Measurements from ENCODE around the gene ITGB8. TPM values are rescaled to one million over a fixed set of nuclear protein-coding genes. Genes with fewer than 3 reads are reported as not detected.

The ITGB8 gene
- total RNA-seq, 1 experiment from 2014 or later, result 13.9 TPM

DNA sequence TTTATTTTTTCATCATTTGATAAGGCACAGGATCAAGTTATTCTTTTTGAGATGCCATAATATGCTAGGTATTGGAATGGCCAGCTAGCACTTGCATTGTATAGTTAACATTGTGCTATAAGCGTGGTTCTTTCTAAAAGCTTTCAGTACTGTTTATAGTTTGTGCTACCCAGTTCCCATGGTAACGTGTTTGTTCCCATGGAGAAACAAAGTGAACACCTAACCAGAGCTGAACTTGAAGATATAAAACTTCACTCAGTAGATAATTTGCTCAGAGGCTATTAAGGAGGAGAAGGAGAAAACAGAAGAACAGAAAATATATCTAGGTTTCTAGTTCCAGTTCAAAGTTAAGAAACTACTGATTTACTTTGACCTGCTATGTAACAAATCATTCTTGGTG, 23.6 kb upstream of the ITGB8 start:
- intact Hi-C loops (cut with micrococcal nuclease), result no loop called here
- no peak for TF ChIP-seq EZH2phosphoT487 (IDR thresholded peaks at IDR 0.05; ENCODE audit: borderline replicate concordance, low read length)
- TF ChIP-seq CTCF (conservative IDR thresholded peaks at IDR 0.05; ENCODE audit: low read depth, low read length), result no peak
- TF ChIP-seq EZH2 (IDR thresholded peaks at IDR 0.05; ENCODE audit: low read length, unreplicated experiment), result no peak
- CTCF ChIA-PET, result no interaction called here
- Histone ChIP-seq H3K27ac (ENCODE audit: low read length) (no peak overlapping the region), H3K9me2 (replicated peaks; ENCODE audit: low read length) (no peaks in the 10 kb centered on the region), H3K4me3 (ENCODE audit: low read length) (no peak overlapping the region), H3F3A (ENCODE audit: low read length, unreplicated experiment) (no peaks in the 10 kb centered on the region), H2AFZ (ENCODE audit: low read length) (no peak overlapping the region), H3K4me1 (ENCODE audit: insufficient read depth, low read length) (peaks cover 10% of the 10 kb centered on the region), H3K4me2 (ENCODE audit: low read length) (no peak overlapping the region), H4K20me1 (ENCODE audit: low read length) (no peaks in the 10 kb centered on the region), H3K9ac (ENCODE audit: low read length) (no peak overlapping the region), H3K36me3 (ENCODE audit: low read depth, low read length) (no peaks in the 10 kb centered on the region), H3K27me3 (ENCODE audit: low read length) (no peaks in the 10 kb centered on the region), H3K79me2 (ENCODE audit: low read length) (no peaks in the 10 kb centered on the region), H3K9me3 (ENCODE audit: low read length) (no peaks in the 10 kb centered on the region)
- ATAC-seq, result no peak
- POLR2A ChIA-PET (ENCODE audit: unreplicated experiment), result interaction anchor here (0.5 kb wide), 1 partner anchor 286 kb away, joined by 4 read pairs; no protein-coding TSS in a partner anchor
- no peak for DNase-seq
- no TSS peak for BruUV-seq (replicated peaks)

DNA sequence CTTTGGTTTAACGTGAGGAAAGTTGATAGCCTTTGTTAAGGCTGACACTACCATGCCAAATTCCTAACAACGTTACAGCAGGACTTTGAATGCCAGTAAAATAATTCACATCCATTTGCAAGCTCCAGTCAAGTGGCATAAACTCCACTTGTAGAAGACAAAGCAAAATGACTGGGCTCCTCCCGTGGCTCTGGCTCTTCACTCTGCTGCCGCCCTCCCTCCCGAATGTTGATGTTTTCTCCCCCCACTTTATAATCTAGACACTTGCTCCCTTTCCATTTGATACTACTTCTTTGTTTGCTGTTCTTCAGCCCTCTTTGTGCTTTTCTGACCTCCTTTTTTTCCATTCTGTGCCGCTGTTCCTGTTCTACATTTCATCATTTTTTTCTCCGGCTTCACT, 22.8 kb upstream of the ITGB8 start:
- no peaks in the 10 kb centered on the region for H4K20me1 ChIP-seq (ENCODE audit: low read length)
- H3K27me3 ChIP-seq (ENCODE audit: low read length), result no peaks in the 10 kb centered on the region
- intact Hi-C loops (cut with micrococcal nuclease), result no loop called here
- H3K9me3 ChIP-seq (ENCODE audit: low read length), result no peaks in the 10 kb centered on the region
- no peaks in the 10 kb centered on the region for H3K79me2 ChIP-seq (ENCODE audit: low read length)
- ATAC-seq (no peak), DNase-seq (no peak)
- ChIA-PET POLR2A (ENCODE audit: unreplicated experiment) (no interaction called here), CTCF (no interaction called here)
- TF ChIP-seq EZH2 (IDR thresholded peaks at IDR 0.05; ENCODE audit: low read length, unreplicated experiment), result no peak
- TF ChIP-seq CTCF (conservative IDR thresholded peaks at IDR 0.05; ENCODE audit: low read depth, low read length), result no peak
- TF ChIP-seq EZH2phosphoT487 (IDR thresholded peaks at IDR 0.05; ENCODE audit: borderline replicate concordance, low read length), result no peak
- H3K9me2 ChIP-seq (replicated peaks; ENCODE audit: low read length), result no peaks in the 10 kb centered on the region
- no peak overlapping the region for H3K4me3 ChIP-seq (ENCODE audit: low read length)
- H3K4me1 ChIP-seq (ENCODE audit: insufficient read depth, low read length), result peaks cover 9% of the 10 kb centered on the region
- H3K36me3 ChIP-seq (ENCODE audit: low read depth, low read length), result no peaks in the 10 kb centered on the region
- H3K27ac ChIP-seq (ENCODE audit: low read length), result no peak overlapping the region
- no peak overlapping the region for H3K4me2 ChIP-seq (ENCODE audit: low read length)
- no peaks in the 10 kb centered on the region for H3F3A ChIP-seq (ENCODE audit: low read length, unreplicated experiment)
- H2AFZ ChIP-seq (ENCODE audit: low read length), result no peak overlapping the region
- no peak overlapping the region for H3K9ac ChIP-seq (ENCODE audit: low read length)
- BruUV-seq (replicated peaks), result no TSS peak

DNA sequence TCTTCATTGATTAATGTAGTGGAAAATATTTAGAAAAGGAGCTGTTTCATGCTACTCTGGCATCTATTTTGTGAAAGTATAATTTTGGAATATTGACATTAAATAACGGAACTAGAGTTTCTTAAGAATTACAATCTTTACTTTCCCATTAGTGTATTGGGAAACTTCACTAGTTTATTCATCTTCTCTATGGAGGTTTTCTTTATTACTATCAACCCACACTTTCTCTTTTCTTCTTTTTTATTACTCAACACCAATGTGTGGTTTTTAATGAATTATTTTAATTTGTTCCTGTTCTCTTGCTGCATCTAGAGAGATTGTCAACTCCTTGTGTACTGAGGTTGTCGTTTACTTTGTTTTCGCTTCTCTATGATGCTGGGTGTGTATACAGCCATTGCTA, 20.4 kb upstream of the ITGB8 start:
- TF ChIP-seq CTCF (conservative IDR thresholded peaks at IDR 0.05; ENCODE audit: low read depth, low read length) (no peak), EZH2phosphoT487 (IDR thresholded peaks at IDR 0.05; ENCODE audit: borderline replicate concordance, low read length) (no peak), EZH2 (IDR thresholded peaks at IDR 0.05; ENCODE audit: low read length, unreplicated experiment) (no peak)
- intact Hi-C loops (cut with micrococcal nuclease), result loop anchor here (2.0 to 5.0 kb wide), 2 partner anchors 287 to 598 kb away; no protein-coding TSS in a partner anchor
- H3K4me1 ChIP-seq (ENCODE audit: insufficient read depth, low read length), result no peaks in the 10 kb centered on the region
- H3K27ac ChIP-seq (ENCODE audit: low read length), result no peak overlapping the region
- H3K4me3 ChIP-seq (ENCODE audit: low read length), result no peak overlapping the region
- no TSS peak for BruUV-seq (replicated peaks)
- H3K9me2 ChIP-seq (replicated peaks; ENCODE audit: low read length), result no peaks in the 10 kb centered on the region
- DNase-seq, result no peak
- H3K27me3 ChIP-seq (ENCODE audit: low read length), result no peaks in the 10 kb centered on the region
- ChIA-PET CTCF (no interaction called here), POLR2A (ENCODE audit: unreplicated experiment) (no interaction called here)
- H4K20me1 ChIP-seq (ENCODE audit: low read length), result no peaks in the 10 kb centered on the region
- no peaks in the 10 kb centered on the region for H3K79me2 ChIP-seq (ENCODE audit: low read length)
- H3K9me3 ChIP-seq (ENCODE audit: low read length), result no peaks in the 10 kb centered on the region
- no peak overlapping the region for H3K9ac ChIP-seq (ENCODE audit: low read length)
- ATAC-seq, result no peak
- H2AFZ ChIP-seq (ENCODE audit: low read length), result no peak overlapping the region
- H3F3A ChIP-seq (ENCODE audit: low read length, unreplicated experiment), result no peaks in the 10 kb centered on the region
- H3K4me2 ChIP-seq (ENCODE audit: low read length), result no peak overlapping the region
- no peaks in the 10 kb centered on the region for H3K36me3 ChIP-seq (ENCODE audit: low read depth, low read length)
